ENCODE measurements around the gene RNF7.

DNA sequence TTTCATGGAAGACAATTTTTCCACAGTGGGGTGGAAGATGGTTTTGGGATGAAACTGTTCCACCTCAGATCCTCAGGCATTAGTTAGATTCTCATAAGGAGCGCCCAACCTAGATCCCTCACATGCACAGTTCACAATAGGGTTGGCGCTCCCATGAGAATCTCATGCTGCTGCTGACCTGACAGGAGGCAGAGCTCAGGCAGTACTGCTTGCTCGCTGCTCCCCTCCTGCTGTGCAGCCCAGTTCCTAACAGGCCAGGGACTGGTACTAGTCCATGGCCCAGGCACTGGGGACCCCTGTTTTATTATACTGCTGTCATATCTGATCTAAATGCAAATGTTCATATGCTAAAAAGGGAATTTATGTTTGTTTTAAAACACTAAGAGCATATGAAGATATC is 15.3 kb downstream of the RNF7 start:
- no peak for TF ChIP-seq CTCF (IDR thresholded peaks at IDR 0.05; ENCODE audit: low read length)
- no peak for TF ChIP-seq EZH2 (IDR thresholded peaks at IDR 0.05; ENCODE audit: borderline replicate concordance, low read length)

Measured in OCI-LY1 (cell line).